A172 (cell line): ENCODE measurements around the gene PABPN1. TPM values are rescaled to one million over a fixed set of nuclear protein-coding genes. Genes with fewer than 3 reads are reported as not detected.

Experiments used
- DNase-seq: peaks from one replicate; pipeline ENCODE4 v3.0.0-alpha.2; 2015; ENCODE audit warnings: low spot score
- total RNA-seq: library from RNA; depleted of rRNA; stranded (reverse); fragments of >200 nt; shearing (Covaris generic); gene quantifications from 2 replicates; pipeline ENCODE4 v1.2.3, GENCODE V29; 2014; rRNA removed

Gene PABPN1
- total RNA-seq, 1 experiment from 2014 or later: 66.5 TPM

- DNase-seq: no peak
Observed at GRCh38 chr14:23358042-23358441, 36.8 kb downstream of the PABPN1 start.

- no peak for DNase-seq
Observed at GRCh38 chr14:23358553-23359166, 37.4 kb downstream of the PABPN1 start.

DNA sequence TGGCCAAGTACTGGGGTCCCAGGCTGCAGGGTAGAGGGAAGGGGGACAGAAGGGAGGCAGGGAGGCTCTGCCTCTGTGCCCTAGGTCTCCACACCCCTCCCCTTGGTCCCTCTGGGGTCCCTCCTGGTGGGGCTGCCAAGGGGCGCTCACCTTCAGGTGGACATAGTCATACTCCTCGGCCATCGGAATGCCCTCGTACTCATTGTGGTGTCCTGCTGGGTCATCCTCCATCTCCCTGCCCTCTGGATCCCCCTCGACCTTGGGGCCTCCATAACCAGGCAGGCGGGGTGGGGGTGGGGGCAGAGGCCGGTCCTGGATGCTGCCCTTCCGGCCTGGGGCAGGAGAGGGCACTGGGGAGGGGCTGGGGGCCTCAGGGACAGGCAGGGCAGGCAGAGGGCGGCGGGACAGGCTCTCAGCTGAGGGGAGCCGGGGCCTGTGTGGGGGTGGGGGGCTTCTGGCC, 37.9 kb downstream of the PABPN1 start:
- DNase-seq: no peak

DNA sequence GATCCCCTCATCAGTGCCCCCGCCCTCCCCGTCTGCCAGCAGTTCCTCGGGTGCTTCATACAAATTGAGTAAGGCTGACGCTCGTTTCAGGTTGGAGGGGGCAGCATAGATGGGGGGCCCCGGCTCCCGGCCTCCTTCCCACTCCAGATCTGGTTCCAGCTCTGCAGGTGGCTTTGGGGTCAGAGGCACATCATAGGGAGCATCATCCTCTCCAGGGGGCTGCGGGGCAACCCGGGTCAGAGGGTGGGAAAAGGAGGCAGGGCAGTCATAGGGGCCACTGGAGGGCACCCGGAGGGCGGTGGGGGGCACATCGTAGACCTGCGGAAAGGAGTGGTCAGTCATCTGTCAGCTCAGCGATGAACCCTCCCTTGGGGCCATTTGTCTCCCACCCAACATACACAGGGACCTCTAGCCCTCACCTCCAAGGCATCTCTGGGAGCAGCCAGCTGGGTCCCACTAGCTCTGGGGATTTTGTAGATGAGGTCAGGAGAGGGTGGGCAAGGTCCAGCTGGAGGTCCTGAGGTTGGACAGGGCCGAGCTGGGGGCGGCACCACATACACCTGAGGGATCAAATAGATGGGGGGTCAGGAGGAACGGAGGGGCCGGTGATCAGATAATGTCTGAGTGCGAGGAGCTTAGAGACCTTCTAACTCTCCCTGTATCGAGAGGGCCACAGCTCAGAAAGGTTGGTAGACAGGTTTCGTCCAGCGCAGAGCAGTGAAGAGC, 38.6 kb downstream of the PABPN1 start:
- no peak for DNase-seq

- no peak for DNase-seq
Observed at GRCh38 chr14:23360496-23360895, 39.2 kb downstream of the PABPN1 start.

DNA sequence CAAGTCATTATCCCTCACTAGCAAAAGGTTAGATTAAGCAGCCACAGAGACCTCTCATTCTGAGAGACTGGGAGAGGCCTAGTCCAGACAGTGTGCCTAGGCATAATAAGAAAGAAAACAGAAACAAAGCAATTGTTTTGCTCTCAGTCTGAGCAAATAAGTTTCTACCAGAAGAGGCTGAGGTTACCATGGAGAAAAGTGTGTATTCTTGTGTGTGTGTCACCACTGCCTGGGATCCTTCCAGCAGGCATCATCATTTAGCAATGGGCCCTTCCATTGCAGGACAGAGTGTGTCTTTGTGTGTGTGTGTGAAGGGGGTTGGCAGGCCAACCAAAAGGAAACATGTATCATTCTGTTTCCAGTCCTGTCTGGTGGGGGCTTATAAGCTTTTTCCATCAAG, 40.1 kb downstream of the PABPN1 start:
- DNase-seq: no peak

DNA sequence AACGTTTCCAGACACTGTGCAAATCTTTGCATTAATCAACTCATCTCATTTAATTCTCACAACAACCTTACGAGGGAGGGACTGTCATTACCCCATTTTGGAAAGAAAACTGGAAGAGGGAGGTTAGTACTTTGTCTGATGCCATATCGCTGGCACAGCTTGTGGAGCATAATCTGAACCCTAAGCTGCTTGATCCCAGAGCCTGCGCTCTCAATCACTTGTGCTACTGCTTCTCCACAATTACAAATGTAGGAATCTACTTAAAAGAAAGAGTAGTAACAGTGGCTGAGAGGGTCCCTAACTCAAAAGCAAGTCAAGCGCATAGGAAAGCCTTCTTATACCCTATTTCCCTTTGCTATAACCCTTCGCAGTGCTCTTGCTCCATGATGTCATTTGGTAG, 40.5 kb downstream of the PABPN1 start:
- no peak for DNase-seq

- no peak for DNase-seq
Observed at GRCh38 chr14:23362200-23362599, 40.9 kb downstream of the PABPN1 start.

- DNase-seq: no peak
Observed at GRCh38 chr14:23364164-23365035, 43.1 kb downstream of the PABPN1 start.

DNA sequence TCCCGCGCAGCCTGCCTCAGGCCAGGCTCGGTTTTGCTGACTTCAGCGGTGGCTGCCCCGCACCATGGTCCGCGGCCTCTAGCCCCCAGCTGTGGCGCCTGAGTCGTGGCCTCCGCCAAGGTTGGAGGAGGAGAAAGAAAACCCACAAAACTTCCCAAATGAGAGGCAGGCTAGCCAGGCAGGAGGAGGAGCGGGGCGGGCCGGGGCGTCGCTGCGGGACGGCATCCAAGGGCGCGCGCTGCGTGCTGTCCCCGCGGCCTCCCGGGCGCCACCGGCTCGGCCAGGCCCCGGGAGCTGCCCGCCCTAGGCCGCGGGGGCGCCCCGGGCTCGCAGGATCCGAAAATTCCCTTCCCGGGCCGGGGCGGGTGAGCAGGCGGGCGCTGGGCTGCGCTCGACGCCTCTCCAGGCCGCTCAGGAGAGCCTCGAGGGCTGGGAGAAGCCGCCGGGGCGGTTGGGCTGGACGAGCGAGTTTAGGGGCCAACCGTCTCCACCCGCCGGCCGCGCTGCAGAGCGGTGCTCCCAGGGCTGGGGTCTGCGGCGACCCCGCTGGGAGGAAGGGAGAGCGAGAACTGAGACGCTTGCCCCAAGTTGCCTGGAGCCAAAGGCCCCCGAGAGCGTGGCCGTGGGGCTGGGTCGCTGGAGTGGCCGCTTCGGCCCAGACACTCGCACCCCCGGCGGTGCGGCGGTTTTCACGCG, 43.9 kb downstream of the PABPN1 start, which contains the start of gene EFS:
Gene EFS (minus strand): TSS at position 137 of the 696 bp plus-strand sequence. CDS start 147 bp downstream, outside the sequence.
- no peak for DNase-seq

- no peak for DNase-seq
Observed at GRCh38 chr14:23365732-23366425, 44.6 kb downstream of the PABPN1 start.

GRCh38 chr14:23366426-23366921, 45.2 kb downstream of the PABPN1 start:
- no peak for DNase-seq

DNA sequence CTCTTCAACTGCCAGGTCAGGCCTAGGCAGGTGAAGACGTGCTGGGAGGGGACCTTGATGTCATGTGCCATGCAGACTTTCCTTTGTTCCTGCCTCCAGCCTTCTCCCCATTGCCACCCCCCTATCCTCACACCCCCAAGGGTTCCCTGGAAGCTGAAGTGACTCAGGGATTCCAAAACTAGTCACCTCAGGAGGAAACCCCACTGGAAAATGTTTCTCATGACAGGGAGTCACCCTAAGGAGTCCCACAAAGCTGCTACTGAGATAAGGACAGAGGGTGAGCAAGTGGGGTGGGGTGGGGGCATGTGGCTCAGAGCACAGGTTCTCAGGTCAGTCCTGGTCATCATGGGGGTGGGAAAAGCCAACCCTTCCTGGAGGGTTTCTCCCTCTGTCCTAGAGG, 49.0 kb downstream of the PABPN1 start:
- no peak for DNase-seq

DNA sequence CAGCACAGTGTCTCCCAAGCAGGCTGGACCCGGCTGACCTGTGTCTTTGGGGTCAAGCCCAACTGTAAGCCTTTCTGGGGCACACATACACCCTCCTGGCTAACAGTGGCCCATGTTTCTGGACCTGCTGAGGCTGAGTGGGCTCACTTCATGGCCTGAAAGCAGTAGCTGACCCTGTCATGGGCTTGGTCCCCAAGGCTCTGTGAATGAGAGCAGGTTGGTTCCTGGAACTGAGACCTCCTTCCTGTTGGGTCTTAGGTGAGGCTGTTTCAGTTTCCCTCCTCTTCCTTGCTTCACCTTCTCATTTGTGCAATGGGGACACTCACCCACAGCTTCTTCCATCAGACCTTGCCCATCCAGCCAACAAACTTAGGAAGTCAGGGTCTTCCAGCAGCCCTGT, 50.6 kb downstream of the PABPN1 start:
- no peak for DNase-seq

DNA sequence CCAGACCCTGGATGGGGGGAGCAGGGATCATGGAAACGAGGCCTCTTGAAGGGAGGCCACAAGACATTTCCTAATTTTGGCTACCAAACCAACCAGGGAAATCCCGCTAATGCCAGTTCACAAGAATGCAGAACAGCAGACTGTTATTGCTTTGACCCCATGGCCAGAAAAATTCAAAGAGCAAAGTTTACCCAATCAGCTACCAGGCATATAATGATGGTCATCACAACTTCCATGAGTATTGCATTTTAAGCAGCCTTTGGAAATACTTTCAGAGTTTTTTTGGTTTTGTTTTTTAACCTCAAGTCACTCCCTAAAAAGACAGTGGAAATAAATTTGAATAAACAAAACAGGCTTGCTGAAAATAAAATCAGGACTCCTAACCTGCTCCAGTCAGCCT, 51.3 kb downstream of the PABPN1 start, which contains the start of gene IL25:
Gene IL25 (plus strand): TSS at position 301 of the 400 bp plus-strand sequence.
- no peak for DNase-seq

DNA sequence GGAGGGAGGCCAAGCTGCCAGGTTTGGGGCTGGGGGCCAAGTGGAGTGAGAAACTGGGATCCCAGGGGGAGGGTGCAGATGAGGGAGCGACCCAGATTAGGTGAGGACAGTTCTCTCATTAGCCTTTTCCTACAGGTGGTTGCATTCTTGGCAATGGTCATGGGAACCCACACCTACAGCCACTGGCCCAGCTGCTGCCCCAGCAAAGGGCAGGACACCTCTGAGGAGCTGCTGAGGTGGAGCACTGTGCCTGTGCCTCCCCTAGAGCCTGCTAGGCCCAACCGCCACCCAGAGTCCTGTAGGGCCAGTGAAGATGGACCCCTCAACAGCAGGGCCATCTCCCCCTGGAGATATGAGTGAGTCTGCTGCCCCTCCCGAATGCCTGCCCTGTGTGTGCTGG, 51.8 kb downstream of the PABPN1 start:
- DNase-seq: no peak

Other genes with a start within 250 kb of the PABPN1 start
- 53.6 and 58.8 TPM in 2 replicates for gene ACIN1, start 226.3 kb upstream of the PABPN1 start, total RNA-seq
- 23.0 and 34.5 TPM in 2 replicates for gene C14orf119, start 226.0 kb upstream of the PABPN1 start, total RNA-seq
- gene CIROP, start 216.5 kb upstream of the PABPN1 start, total RNA-seq: not detected in 2 replicates
- gene CEBPE, start 202.2 kb upstream of the PABPN1 start, total RNA-seq: 0.96 TPM in 1 of 2 replicates, not detected in the other
- 1.5 and 2.5 TPM in 2 replicates for gene SLC7A8, start 137.8 kb upstream of the PABPN1 start, total RNA-seq
- not detected in 2 replicates for gene RNF212B, start 83.5 kb upstream of the PABPN1 start, total RNA-seq
- gene HOMEZ, start 35.3 kb upstream of the PABPN1 start, total RNA-seq: 4.5 and 4.7 TPM in 2 replicates
- 1.4 and 1.9 TPM in 2 replicates for gene PPP1R3E, start 18.6 kb upstream of the PABPN1 start, total RNA-seq
- 5.8 and 7.6 TPM in 2 replicates for gene BCL2L2, start 14.6 kb upstream of the PABPN1 start, total RNA-seq
- 10.3 and 11.6 TPM in 2 replicates for gene SLC22A17, start 31.4 kb downstream of the PABPN1 start, total RNA-seq
- not detected in 2 replicates for gene EFS, start 43.7 kb downstream of the PABPN1 start, total RNA-seq
- not detected in 2 replicates for gene IL25, start 51.4 kb downstream of the PABPN1 start, total RNA-seq
- gene CMTM5, start 55.6 kb downstream of the PABPN1 start, total RNA-seq: not detected in 2 replicates
- gene MYH6, start 86.8 kb downstream of the PABPN1 start, total RNA-seq: not detected in 2 replicates
- not detected in 2 replicates for gene MYH7, start 114.2 kb downstream of the PABPN1 start, total RNA-seq
- 42.2 and 52.6 TPM in 2 replicates for gene NGDN, start 148.2 kb downstream of the PABPN1 start, total RNA-seq
- 0.29 TPM in 2 replicates for gene ZFHX2, start 230.3 kb downstream of the PABPN1 start, total RNA-seq
- 5.0 and 5.2 TPM in 2 replicates for gene THTPA, start 234.8 kb downstream of the PABPN1 start, total RNA-seq
- gene AP1G2, start 246.3 kb downstream of the PABPN1 start, total RNA-seq: 6.0 and 16.6 TPM in 2 replicates